ENCODE data around the gene KLHDC4.

DNA sequence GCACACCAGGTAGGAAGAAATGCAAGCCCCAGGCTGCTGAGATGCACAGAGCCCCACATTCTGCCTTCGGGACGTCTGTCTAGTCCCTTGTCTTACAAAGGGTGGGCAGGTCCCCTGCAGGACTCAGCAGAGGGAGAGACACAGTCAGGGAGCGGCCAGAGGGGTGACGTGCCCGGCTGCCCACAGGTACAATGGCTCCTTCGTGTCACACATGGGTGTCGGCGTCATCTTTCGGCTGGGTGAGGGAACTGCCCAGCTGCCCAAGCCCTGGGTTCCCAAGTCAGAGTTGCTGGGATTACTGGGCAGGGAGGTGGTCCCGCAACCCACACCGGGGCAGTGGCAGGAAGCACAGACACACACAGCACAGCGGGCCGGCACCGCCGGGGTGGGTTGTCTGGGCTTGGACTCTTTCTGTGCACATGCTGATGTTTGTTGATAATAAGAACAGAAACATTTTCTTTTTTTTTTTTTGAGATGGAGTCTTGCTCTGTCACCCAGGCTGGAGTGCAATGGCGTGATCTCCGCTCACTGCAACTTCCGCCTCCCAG, 82.9 kb downstream of the KLHDC4 start:
- TF ChIP-seq CTCF (IDR thresholded peaks at IDR 0.05) (no peak), EP300 (IDR thresholded peaks at IDR 0.05) (no peak), POLR2A (IDR thresholded peaks at IDR 0.05) (no peak), POLR2AphosphoS5 (IDR thresholded peaks at IDR 0.05) (no peak)
